Measurements from ENCODE around the gene EOMES. TPM values are rescaled to one million over a fixed set of nuclear protein-coding genes. Genes with fewer than 3 reads are reported as not detected.

Gene EOMES
- total and polyA plus RNA-seq, 10 donors: 1.1 to 17.2 (median 12.2) TPM

GRCh38 chr3:27715454-27715806 is 6.7 kb downstream of the EOMES start:
- TF ChIP-seq POLR2A (IDR thresholded peaks at IDR 0.05): no peak
- TF ChIP-seq CTCF (IDR thresholded peaks at IDR 0.05 in 8 of 11, conservative IDR thresholded peaks at IDR 0.05 in 3 of 11): no peak
- no peak for TF ChIP-seq POLR2AphosphoS5 (IDR thresholded peaks at IDR 0.05)
- Histone ChIP-seq H3K27ac (peak overlapping the region in 7 of 8 donors; percentile 58 to 81 (median 70)), H3K36me3 (no peaks in the 10 kb centered on the region), H3K27me3 (replicated peaks in 1 of 7) (peaks cover 0 to 92% (median 68%) of the 10 kb centered on the region in 7 donors), H3K4me3 (peak overlapping the region in 7 of 8 donors; percentile 22 to 72 (median 50)), H3K4me1 (peaks cover 12 to 49% (median 30%) of the 10 kb centered on the region in 6 donors), H3K9me3 (no peaks in the 10 kb centered on the region)
- 9 to 16% (median 14%) methylated on average over 3 to 11 of the region's 11 CpGs for WGBS, 5 donors
- intact Hi-C loops (cut with DNase I; ENCODE audit: low total_unique reads): loop anchor here (5.0 kb wide), 1 partner anchor 607 kb away; no protein-coding TSS in a partner anchor
- no peak for DNase-seq

- WGBS, 5 donors: 3 to 5% (median 4%) methylated on average over 25 to 52 of the region's 52 CpGs
- TF ChIP-seq POLR2AphosphoS5 (IDR thresholded peaks at IDR 0.05) (peak in 1 of 3 donors; percentile 47), CTCF (IDR thresholded peaks at IDR 0.05 in 8 of 11, conservative IDR thresholded peaks at IDR 0.05 in 3 of 11) (no peak)
- H3K4me3 ChIP-seq: peak overlapping the region in 7 of 8 donors; percentile 22 to 72 (median 50)
- H3K4me1 ChIP-seq: peaks cover 12 to 49% (median 30%) of the 10 kb centered on the region in 6 donors
- peak overlapping the region in 7 of 8 donors; percentile 58 to 81 (median 70) for H3K27ac ChIP-seq
- no peaks in the 10 kb centered on the region for H3K9me3 ChIP-seq
- DNase-seq: peak; percentile 80
- H3K36me3 ChIP-seq: no peaks in the 10 kb centered on the region
- intact Hi-C loops (cut with DNase I; ENCODE audit: low total_unique reads): loop anchor here (5.0 kb wide), 2 partner anchors 607 to 617 kb away; no protein-coding TSS in a partner anchor
- H3K27me3 ChIP-seq (replicated peaks in 1 of 7): peaks cover 0 to 91% (median 64%) of the 10 kb centered on the region in 7 donors
These were observed 7.2 kb downstream of the EOMES start for GRCh38 chr3:27714692-27715453.

GRCh38 chr3:27714146-27714526 is 8.0 kb downstream of the EOMES start:
- peak overlapping the region; percentile 43 to 72 (median 54) for H3K4me3 ChIP-seq
- DNase-seq: no peak
- H3K4me1 ChIP-seq: peaks cover 12 to 49% (median 30%) of the 10 kb centered on the region in 6 donors
- WGBS, 5 donors: 7 to 13% (median 8%) methylated on average over 11 of the region's 11 CpGs
- H3K9me3 ChIP-seq: no peaks in the 10 kb centered on the region
- H3K27me3 ChIP-seq (replicated peaks in 1 of 7): peaks cover 0 to 87% (median 56%) of the 10 kb centered on the region in 7 donors
- intact Hi-C loops (cut with DNase I; ENCODE audit: low total_unique reads): loop anchor here (5.0 kb wide), 1 partner anchor 618 kb away; no protein-coding TSS in a partner anchor
- peak overlapping the region in 7 of 8 donors; percentile 58 to 81 (median 70) for H3K27ac ChIP-seq
- no peaks in the 10 kb centered on the region for H3K36me3 ChIP-seq
- TF ChIP-seq POLR2A (IDR thresholded peaks at IDR 0.05): no peak
- no peak for TF ChIP-seq POLR2AphosphoS5 (IDR thresholded peaks at IDR 0.05)
- no peak for TF ChIP-seq CTCF (IDR thresholded peaks at IDR 0.05 in 8 of 11, conservative IDR thresholded peaks at IDR 0.05 in 3 of 11)
